Loucy (cell line): ENCODE data around the gene ETNK1.
"Not testable (repeated sequence)": the region's sequence is repeated elsewhere in the genome, so short reads cannot be mapped to it uniquely, and the experiment has no call there.

Experiments
- EZH2phosphoT487 ChIP-seq: fragments of 200-600 bp; IDR thresholded peaks from 2 replicates; pipeline ENCODE4 v1.6.1; 2018; ENCODE audit warnings: antibody characterized with exemption, mild to moderate bottlenecking, moderate library complexity, borderline replicate concordance
- TF ChIP-seq, protein P1 (sequence below): fragments of 200-600 bp; sonication (generic); conservative IDR thresholded peaks from 2 replicates; pipeline ENCODE4 v1.5.1; 2014; ENCODE audit warnings: mild to moderate bottlenecking, antibody characterized with exemption, low read length

DNA sequence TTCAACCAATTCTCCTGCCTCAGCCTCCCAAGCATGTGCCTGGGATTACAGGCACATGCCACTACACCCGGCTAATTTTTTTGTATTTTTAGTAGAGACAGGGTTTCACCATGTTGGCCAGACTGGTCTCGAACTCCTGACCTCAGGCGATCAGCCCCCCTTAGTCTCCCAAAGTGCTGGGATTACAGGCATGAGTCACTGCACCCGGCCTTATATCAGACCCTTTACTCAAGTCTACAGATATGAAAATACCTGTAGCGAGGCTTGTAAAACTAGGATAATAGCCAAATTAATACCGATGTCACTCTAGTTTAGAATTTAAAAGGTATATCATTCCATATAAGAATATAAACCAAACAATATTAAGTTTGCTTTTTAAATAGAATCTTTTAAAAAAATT is 27.4 kb upstream of the ETNK1 start:
- TF ChIP-seq, protein P1, sequence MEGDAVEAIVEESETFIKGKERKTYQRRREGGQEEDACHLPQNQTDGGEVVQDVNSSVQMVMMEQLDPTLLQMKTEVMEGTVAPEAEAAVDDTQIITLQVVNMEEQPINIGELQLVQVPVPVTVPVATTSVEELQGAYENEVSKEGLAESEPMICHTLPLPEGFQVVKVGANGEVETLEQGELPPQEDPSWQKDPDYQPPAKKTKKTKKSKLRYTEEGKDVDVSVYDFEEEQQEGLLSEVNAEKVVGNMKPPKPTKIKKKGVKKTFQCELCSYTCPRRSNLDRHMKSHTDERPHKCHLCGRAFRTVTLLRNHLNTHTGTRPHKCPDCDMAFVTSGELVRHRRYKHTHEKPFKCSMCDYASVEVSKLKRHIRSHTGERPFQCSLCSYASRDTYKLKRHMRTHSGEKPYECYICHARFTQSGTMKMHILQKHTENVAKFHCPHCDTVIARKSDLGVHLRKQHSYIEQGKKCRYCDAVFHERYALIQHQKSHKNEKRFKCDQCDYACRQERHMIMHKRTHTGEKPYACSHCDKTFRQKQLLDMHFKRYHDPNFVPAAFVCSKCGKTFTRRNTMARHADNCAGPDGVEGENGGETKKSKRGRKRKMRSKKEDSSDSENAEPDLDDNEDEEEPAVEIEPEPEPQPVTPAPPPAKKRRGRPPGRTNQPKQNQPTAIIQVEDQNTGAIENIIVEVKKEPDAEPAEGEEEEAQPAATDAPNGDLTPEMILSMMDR, result not testable (repeated sequence)
- not testable (repeated sequence) for TF ChIP-seq EZH2phosphoT487
